AML-193 (cell line): ENCODE results near the gene SCGB1D1.

Source experiments
- DNase-seq, 2 experiments: peaks; one replicate each; lab custom pipeline; 2025; lab: John Stamatoyannopoulos, UW

Gene SCGB1D1, protein sequence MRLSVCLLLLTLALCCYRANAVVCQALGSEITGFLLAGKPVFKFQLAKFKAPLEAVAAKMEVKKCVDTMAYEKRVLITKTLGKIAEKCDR

DNA sequence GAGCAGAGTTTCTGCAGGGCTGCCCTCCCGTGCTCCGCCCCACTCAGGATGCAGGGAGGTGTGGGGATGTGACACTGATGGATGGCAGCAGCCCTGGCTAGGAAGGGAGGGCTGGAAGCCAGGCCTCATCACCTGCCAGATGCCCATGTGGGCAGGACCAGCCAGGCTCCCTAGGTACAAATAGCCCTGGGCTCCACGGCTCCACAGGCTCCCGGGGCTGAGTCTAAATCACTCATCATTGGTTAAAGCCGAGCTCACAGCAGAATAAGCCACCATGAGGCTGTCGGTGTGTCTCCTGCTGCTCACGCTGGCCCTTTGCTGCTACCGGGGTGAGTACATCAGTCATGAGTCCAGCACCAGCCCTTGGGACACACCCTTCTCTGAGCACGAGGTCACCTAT lies at the start of gene SCGB1D1:
Gene SCGB1D1 (plus strand): TSS at position 206 of the 400 bp plus-strand sequence. CDS start 69 bp downstream, at position 275.
- DNase-seq = no peak

DNA sequence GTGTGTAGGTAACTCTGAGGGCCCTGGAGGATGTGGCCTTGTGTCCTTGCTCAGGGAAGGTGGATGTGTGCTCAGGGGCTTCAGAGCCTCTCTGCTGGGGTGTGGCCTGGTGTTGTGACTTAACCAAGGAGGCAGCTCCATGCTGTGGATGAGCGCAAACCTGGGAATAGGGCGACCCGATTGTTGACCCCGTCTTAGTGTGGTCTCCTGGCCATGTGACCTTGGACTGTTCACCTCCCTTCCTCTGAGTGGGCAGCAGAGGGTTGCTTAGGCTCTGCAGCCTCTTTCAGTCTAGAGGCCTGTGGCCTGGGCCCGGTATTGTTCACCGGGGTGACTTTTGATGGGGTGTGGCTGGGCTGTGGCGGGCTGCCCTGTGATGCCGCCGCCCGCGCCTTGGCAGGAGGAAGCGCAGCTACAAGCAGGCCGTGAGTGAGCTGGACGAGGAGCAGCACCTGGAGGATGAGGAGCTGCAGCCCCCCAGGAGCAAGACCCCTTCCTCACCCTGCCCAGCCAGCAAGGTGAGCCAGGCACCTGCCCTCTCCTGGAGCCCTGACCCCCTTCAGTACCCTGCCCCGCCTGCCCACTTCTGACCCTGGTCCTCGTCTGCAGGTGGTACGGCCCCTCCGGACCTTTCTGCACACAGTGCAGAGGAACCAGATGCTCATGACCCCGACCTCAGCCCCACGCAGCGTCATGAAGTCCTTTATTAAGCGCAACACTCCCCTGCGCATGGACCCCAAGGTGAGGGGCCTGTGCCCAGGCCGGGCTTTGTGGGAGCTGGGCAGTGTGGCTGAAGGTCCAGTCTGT lies 49.5 kb upstream of the SCGB1D1 start:
- DNase-seq = no peak

DNA sequence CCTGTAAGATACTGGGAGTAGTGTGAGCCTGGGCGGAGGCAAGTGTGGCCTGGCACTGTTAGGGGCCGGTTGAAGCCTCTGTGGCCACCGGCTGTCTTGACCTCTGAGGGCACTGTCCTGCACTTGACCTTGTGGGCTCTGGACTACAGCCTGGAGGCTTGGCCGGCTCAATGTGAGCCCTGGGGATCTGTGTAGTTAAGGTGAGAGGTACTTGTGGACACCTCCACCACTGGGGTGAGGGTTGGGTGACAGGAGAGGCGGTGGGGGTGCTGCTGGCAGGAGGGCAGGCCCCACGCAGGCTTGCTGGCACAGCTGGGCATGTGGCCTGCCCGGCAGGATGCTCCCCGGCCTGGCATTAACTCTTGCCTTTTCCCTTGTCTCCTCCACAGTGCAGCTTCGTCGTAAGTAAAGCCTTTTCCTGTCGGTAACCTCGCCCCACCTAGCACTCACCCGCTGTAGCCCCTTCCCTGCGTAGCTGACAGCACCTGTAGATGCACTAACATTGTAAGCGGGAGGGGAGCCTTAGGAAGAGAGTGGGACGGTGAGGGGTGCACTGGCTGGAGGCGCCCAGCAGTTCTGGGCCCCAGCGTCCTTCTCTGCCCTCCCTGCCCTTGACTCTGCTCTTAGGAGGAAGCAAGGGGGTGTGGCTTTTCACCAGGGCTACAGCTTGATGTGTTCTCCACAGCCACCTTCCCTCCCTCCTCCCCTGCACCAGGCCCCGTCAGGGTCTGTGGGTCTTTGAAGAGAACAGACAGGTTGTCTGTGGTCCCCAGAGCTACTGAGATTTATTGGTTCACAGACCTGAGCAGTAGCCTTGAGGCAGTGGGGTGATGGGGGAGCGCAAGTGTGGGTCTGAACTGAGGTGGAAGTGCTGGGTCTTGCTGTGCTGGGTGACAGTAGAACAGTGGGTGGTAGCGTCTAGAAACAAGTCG lies 48.6 kb upstream of the SCGB1D1 start:
- no peak for DNase-seq

DNA sequence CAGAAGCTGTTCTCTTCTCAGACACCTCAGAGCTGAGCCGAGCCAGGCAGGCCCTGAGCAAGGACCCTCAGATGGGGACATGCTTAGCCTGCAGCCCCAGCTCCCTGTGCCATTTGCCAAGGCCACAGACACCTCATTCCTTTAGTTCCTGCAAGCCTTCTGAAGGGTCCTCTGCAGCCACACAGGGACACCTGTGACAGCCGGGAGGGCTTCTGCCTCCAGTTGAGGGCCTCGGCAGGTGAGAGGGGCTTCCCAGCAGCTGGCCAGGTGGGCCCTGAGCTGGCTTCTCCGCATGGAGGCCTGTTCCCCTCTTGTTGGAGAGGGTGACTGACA lies 48.0 kb upstream of the SCGB1D1 start:
- DNase-seq = no peak

DNA sequence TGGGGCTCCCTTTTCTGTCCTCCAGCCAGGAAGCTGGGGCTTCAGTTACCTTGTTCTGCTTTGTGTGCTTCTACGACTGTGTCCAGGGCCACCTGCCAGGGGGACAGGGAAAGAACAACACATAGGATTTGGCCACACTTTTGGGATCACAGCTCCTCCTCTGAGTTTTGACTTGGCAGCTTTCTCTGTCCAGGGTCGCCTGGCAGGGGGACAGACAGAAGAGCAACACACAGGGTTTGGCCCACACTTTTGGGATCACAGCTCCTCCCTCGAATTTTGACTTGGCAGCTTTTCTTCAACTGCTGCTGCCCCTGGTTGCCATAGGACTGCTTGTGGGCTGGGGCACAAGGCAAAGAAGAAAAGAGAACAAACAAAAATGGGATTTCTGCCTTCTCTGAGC lies 47.1 kb upstream of the SCGB1D1 start:
- no peak for DNase-seq

DNA sequence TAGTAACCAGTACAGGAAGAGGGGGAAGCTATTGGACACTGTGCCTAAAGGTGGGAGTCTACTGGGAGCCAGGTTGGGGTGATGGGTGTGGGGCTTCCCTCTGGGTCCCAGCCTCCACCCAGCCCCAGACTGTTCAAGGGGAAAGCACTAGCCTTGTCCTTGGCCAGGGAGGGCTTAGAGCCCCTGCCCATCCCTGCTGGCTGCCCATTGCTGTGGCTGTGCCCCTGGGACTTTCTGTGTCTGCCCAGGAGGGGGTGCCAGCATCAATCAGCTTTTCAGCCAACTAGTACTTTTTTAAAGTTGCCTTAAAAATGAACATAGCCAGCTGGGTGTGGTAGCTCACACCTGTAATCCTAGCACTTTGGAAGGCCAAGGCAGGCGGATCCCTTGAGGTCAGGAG lies 46.3 kb upstream of the SCGB1D1 start:
- no peak for DNase-seq

DNA sequence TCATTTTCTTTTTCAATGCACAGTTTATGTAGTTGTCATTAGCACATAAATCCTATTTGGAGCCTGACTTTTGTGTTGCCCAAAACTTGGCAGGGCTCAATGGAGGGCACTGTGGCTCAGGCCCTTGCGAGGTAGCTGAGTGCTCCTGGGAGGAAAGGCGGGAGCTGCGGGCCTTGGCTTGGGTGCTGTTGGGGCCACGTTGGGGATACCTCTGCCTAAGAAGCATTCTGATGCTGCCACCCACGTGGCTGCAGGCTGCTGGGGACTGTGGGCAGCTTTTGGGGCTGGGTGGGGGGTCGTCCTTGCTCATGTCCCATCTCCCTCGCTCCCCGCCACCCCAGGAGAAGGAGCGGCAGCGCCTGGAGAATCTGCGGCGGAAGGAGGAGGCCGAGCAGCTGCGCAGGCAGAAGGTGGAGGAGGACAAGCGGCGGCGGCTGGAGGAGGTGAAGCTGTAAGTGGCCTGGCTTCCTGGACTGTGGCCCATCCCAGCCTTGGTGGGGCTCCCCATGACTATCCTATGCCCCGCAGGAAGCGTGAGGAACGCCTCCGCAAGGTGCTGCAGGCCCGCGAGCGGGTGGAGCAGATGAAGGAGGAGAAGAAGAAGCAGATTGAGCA lies 45.3 kb upstream of the SCGB1D1 start:
- DNase-seq = no peak

DNA sequence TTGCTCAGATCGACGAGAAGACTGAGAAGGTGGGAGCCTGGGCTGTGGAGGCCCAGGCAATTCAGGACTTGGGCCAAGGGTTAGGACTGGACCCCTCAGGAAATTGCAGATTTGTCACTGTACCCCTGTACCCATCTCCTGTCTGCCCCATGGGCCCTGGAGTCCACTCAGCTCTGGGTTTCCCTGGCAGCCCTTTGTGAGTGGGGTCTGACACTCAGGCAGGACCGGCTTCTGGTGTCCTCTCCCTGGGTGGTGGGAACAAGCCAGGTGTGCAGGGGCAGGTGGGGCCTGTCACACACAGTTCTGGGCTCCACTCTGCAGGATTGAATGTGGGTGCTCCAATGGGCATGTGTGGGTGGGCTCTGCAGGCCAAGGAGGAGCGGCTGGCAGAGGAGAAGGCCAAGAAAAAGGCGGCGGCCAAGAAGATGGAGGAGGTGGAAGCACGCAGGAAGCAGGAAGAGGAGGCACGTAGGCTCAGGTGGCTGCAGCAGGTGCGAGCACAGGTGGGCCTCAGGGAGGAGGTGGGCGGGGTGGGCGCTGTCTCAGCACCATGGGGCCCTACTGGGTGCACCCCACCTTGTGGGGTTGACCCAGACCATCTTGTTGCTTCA lies 44.6 kb upstream of the SCGB1D1 start:
- no peak for DNase-seq

DNA sequence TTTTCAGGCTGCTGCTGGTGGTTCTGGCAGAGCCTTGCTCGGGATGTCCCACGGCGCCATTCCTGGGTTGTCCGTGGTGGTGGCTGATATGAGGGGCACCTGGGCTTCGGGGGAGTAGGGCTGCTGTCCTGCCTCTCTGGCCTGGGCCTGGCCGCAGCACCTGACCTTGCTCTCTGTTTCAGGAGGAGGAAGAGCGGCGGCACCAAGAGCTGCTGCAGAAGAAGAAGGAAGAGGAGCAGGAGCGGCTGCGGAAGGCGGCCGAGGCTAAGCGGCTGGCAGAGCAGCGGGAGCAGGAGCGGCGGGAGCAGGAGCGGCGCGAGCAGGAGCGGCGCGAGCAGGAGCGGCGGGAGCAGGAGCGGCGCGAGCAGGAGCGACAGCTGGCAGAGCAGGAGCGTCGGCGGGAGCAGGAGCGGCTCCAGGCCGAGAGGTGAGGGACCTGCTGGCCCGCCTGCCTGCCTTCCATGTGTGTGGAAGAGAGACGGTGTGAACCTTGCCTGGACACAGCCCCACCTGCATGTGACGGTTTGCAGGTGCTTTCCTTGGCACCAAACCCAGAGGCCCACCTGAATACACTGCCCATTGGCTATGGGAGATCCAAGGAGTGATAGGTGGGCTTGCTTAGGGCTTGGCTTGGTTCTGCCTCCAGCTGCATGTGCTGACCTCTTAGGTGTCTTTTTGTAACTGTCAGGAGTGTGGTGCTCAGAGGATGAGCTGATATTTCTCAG lies 43.4 kb upstream of the SCGB1D1 start:
- no peak for DNase-seq

DNA sequence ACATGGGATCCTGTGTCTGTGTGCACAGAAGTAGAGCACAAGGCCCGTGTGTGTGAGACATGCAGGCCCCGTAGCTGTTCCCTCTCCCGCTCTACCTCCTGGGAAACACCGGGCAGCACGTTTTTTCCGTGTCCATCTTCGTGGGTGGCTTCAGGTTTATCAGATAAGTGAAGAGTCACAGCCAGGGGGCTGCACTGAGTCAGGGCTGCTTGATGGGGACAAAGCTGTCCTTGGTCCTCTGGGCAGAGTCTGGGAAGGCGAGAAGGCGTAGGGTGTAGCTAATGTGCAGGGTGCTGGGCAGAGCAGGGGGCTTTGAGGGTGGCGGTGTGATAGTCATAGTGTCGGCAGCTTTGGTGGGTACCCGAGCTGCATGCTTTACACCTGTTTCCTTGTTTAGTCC lies 42.5 kb upstream of the SCGB1D1 start:
- DNase-seq = no peak

DNA sequence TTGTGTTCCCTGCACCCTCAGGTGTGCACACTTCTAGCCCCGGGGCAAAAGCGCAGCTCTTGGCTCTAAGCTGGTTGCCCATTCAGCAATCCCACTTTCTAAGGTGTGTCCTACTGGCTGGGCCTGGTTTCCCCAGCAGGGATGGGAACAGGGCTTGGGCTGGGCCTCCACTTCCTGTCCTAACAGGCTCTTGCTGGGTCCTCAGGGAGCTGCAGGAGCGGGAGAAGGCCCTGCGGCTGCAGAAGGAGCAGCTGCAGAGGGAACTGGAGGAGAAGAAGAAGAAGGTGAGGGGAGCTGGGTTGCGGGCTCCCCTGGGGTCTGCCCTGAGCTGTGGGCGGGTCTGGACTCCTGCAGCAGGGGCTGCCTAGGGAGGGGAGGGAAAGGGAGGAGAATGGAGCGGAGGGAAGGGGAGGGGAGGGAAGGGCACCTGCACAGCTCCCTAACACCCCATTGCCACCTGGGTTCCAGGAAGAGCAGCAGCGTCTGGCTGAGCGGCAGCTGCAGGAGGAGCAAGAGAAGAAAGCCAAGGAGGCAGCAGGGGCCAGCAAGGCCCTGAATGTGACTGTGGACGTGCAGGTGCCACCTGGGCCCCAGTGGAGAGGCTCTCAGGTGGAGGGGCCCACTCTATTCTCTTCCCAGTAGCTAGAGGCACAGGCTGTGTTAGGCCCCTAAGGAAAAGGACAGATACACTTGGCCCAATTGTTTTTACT lies 41.6 kb upstream of the SCGB1D1 start:
- no peak for DNase-seq

DNA sequence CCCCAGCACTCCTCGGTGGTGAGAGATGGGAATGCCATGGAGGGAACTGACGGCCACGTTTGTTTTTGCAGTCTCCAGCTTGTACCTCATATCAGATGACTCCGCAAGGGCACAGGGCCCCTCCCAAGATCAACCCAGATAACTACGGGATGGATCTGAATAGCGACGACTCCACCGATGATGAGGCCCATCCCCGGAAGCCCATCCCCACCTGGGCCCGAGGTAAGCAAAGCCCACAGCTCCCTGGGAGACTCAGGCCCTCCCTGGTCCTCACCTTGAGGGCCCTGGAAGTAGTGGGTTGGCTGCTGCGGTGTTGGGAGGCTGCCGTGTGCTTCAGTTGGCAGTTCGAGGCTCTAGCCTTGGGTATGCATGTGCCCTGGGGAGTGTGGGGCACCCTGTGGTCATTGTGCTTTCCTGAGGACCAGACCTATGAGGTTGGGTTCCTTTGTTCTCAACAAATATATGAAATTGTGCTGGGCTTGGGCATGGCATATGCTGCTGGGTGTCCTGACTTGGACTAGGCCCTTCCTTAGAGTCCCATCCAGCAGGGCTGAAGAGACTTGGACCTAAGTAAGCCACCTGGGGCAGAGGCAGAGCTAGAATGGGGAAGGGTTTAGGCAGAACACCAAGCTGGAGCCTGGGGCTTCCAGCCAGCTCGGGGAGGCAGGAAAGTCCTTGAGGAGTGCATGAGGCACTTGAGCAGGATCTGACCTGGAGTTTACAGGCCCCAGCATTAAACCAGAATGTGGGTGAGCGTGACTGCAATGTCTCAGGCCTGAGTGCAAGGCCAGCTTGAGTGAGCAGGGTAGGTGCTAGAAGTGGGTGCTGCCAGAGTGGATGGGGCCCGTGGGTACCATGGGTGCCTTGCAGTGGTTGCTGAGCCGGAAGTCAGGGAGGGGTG lies 39.8 kb upstream of the SCGB1D1 start:
- no peak for DNase-seq

DNA sequence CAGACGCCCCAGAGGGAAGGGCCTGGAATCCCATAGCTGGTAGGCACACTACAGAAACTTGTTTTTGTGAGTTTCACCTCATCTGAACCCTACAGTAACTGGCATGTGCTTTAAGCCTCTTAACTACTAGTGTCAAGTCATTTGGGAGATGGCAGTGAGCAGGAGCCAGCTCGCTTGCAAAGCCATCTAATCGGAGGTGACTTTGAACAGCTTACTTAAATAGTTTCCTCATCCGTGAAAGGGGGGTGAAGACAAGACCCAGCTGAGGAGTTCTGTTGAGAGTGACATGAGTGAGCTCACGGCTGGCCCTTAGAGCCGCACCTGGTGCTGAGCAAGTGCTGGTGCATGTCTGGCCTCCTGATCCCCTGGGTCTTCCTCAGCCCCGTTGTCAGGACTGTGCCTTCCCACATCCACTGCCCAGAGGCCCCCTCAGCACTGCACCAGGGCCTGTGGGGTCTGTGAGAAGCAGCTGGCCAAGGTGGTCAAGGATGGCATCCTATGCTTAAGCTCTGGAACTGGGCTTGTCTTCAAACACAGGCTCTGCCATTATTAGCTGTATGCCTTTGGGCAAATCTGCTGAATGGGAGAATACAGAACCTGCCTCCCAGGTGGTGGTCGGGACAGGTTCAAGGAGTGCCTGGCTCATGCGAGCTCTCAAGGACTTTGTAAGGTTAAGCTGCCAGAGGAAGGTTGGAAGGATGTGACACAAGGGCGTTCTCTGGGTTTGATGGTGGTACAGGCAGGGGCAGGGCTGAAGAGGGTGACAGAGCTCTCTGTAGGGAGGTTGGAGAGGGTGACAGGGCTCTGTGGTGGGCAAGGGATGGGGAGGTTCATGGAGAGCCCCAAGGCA lies 38.9 kb upstream of the SCGB1D1 start:
- no peak for DNase-seq

DNA sequence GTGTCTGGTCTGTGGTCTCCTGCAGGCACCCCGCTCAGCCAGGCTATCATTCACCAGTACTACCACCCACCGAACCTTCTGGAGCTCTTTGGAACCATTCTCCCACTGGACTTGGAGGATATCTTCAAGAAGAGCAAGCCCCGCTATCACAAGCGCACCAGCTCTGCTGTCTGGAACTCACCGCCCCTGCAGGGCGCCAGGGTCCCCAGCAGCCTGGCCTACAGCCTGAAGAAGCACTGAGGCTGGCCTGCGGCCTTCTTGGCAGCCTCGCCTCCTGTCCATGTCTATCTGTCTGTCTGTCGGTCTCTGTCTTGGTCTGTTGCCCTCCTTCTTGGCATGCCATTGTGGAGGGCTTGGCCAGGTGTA lies 38.3 kb upstream of the SCGB1D1 start:
- no peak for DNase-seq

DNA sequence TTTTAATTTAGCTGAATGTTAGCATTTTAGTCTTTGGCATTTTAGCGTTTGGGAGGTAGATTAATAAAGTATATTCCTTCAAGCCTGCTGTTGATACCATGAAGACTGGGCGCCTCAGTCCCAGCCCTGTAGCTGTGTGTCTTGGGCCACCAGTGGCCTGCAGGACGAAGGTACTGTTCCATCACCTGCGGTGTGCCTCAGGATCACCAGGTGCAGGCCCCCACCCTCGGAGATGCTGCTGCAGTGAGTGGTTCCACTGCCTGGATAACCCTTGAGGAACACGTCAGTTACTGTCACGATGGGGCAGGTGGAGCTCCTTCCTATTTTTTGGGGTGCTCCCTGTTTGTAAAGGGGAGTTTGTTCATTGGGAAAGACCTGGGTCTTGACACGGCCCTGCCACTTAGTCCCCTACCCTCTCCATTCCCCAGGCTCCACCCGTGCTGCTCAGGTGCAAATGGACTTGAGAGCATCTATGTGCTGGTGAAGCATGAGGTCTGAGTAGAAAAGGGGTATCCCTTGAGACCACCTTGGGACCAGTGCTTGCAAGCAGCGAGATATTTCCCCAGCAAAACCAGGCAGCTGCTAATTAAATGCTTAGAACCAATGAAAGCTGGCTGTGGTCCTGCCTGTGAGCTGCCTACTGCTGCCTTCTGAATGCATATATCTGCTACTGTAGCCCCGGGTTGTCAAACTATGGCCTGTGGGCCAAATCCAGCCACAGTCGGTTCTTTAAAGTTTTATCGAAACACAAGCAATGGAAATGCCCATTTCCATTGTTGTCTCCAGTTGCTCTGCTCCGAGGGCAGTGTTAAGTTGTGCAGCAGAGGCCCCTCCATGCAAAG lies 37.5 kb upstream of the SCGB1D1 start:
- DNase-seq = no peak

DNA sequence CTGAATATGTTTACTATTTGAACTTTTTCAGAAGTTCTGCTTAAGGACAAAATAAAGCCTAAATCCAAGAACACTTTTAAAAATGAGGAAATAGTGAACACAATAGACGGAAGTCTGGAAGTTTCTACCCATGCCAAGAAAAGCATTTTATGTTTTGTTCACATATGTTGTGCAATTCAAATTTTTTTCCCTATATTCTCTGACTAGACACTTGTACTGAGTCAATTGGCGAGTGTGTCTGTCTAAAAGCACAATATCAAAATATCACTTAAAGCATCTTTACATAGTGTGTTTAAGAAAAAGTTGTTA lies 37.0 kb upstream of the SCGB1D1 start:
- no peak for DNase-seq

DNA sequence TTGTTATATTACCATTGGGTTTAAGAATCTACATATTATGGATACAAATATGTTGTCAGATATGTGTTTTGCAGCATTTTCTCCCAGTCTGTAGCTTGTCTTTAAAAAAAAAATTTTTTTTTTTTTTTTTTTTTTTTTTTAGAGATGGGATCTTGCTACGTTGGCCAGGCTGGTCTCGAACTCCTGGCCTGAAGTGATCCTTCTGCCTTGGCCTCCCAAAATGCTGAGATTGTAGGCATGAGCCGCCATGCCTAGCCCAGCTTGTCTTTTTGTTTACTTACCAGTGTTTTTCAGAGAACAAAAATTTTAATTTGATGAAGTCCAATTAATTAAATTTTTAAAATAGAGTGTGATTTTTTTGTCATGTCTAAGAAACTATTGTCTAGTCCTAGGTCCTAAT lies 36.4 kb upstream of the SCGB1D1 start:
- DNase-seq = no peak

DNA sequence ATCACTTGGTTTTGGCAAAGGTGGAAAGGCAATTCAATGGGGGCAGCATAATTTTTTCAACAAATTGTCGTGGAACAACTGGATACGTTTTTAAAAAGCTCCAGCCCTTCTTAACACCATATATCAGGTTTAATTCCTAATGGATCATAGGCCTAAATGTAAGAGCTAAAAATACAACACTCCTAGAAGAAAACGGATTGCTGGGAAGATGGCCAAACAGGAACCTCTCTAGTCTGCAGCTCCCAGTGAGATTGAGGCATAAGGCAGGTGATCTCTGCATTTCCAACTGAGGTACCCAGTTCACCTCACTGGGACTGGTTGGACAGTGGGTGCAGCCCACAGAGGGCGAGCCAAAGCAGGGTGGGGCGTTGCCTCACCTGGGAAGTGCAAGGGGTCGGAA lies 32.4 kb upstream of the SCGB1D1 start:
- DNase-seq = no peak
